Right ventricle myocardium superior (tissue), 1 donor: ENCODE results near the gene CWC22. TPM values are rescaled to one million over a fixed set of nuclear protein-coding genes. Genes with fewer than 3 reads are reported as not detected.
"Not testable (repeated sequence)": the region's sequence is repeated elsewhere in the genome, so short reads cannot be mapped to it uniquely, and the experiment has no call there.

Experiments used
- ATAC-seq: fragments of 200-7000 bp; cut with Tn5 transposase; one replicate; pipeline ENCODE4 v1.9.1; 2020; ENCODE audit warnings: mild to moderate bottlenecking; ENCODE audit not compliant: poor library complexity
- DNase-seq: peaks from one replicate; pipeline ENCODE4 v3.0.0-alpha.2; 2020
- intact Hi-C: fragments of 100-400 bp; cut with DNase I; formaldehyde crosslinking; loops from one replicate; pipeline ENCODE4 v1.11.2; 2022
- total RNA-seq: library from RNA; stranded (reverse); fragmentation: NEBNext Ultra II Directional; extraction: Animal tissue kit (Norgen Biotek cat#: 25700); gene quantifications from one replicate; pipeline ENCODE4 v1.2.1, GENCODE V29; 2021
- donor health status: DM: no; HTN: yes; CAD: no; lungs with severe emphysema.

The CWC22 gene
- total RNA-seq, 1 donor from 2014 or later: 11.6 TPM

DNA sequence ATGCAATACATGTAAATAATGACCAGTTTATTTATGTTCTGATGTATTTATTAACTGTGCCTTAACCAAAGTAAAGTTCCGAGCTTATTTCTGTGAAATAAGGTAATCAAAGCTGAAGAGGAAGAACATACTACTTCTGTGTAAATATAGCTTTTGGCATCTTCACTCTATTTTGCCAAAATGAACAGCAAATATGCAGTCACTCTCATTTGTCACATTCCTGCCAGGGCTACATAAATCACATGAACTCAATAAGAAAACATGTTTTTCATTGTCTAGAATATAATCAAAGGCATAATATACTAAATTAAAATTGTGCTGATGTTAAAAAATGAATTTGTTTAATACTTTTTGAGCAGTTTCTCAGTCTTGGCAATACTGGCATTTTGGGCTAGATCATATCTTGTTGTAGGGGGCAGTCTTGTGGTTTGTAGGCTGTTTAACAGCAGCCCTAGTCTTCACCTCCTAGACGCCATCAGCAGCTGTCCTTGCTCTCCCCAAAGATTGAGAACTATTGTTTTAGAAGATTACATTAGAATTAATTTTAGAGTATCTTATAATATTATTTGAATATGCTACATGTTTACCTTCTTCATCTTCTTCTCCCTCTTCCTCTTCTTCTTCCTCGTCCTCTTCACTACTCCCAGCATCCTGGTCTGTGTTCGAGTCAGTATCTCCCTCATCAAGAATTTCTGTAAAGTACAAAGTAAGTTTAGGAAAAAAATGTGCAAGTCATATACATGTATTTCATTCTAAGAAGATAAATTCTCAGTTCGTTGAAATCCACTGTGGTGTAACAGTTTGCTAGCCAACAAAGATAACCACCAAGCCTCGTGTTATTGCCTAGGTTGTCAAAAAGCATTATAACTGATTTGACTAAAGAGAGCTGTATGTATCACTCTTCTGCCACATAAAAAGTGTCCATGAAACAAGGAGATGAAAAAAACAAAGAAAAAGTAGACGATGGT lies 41.5 kb downstream of the CWC22 start:
- DNase-seq (no peak), ATAC-seq (no peak)
- intact Hi-C loops: no loop called here

DNA sequence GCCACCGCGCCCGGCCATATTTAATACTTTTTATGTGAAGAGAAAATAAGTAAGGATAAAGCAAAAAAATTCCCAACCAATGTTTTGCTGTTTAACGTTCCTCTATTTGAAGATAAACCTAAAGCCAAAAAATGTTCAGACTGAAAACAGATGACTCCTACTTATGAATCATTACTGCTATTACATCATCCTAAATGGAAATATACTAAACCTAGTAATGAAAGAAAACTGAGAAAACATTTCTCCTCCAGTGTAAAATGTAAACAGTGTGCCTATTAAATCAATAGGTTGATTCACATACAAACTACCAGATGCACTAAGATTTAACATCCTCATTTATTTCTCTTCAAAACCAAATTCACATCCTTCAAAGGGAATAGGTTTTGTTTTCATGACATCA lies 43.5 kb downstream of the CWC22 start:
- no peak for ATAC-seq
- DNase-seq: no peak
- intact Hi-C loops: no loop called here

- ATAC-seq: not testable (repeated sequence)
These were observed 48.8 kb downstream of the CWC22 start for GRCh38 chr2:179958251-179958650.

GRCh38 chr2:179954026-179954425 lies 53.1 kb downstream of the CWC22 start:
- intact Hi-C loops: no loop called here
- ATAC-seq (no peak), DNase-seq (no peak)

More at GRCh38 chr2:179958251-179958650, 48.8 kb downstream of the CWC22 start:
- DNase-seq: peak; percentile 26
- intact Hi-C loops: not testable (repeated sequence)

DNA sequence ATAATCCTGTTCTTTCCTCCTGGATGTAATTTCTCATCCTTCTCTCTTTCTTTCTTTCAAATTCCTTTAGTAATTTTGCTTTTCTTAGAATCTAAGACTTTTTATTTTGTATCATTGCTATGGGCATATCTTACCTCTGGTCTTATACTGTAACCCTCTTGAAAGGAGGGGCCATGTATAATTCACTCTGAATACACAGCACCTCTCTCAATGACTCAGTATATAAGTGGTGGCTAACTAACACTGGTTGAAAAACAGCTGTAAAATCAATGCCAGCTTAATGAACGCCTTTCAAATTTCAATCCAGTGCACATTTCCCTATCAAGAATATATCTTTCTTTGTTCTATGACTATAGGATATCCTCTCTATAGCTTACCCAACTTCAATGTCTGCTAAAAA lies 53.7 kb downstream of the CWC22 start:
- ATAC-seq (no peak), DNase-seq (no peak)
- intact Hi-C loops: no loop called here

DNA sequence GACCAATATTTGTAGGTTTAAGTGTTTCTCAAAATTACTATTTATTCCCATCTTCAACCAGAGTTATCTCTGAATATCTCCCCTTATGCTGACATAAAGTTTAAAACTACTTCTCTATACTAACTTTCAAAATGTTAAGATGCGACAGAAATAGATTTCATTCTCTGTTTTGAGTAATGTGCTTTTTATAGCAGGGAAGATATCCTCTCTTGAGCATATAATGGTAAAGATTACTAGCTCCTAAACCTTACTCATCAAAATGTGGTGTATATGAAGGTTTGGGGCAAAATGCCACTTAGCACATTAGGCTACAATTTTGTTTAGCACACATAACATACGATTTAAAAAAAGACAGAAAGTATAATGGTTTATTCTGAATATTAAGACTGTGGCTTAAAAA lies 54.4 kb downstream of the CWC22 start:
- DNase-seq: no peak
- no peak for ATAC-seq
- intact Hi-C loops: no loop called here

- no peak for ATAC-seq
- intact Hi-C loops: no loop called here
- DNase-seq: no peak
These were observed 55.4 kb downstream of the CWC22 start for GRCh38 chr2:179951680-179952079.

- DNase-seq: no peak
- ATAC-seq: no peak
- intact Hi-C loops: no loop called here
These were observed 56.7 kb downstream of the CWC22 start for GRCh38 chr2:179950391-179950790.

DNA sequence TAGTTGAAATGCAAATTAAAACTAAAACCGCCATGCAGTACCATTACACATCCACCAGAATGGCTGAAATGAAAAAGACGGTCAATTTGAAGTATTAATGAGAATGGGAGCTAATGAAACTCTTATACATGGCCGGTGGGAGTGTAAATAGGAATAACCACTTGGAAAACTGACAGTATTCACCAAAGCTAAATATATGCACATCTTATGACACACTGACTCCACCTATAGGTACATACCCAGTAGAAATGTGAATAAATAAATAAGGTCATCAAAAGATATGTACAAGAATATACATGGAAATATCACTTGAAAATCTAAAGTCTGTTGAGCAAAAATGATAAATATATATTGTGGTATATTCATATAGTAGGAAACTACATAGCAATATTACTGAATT lies 57.7 kb downstream of the CWC22 start:
- intact Hi-C loops: no loop called here
- ATAC-seq (no peak), DNase-seq (no peak)

DNA sequence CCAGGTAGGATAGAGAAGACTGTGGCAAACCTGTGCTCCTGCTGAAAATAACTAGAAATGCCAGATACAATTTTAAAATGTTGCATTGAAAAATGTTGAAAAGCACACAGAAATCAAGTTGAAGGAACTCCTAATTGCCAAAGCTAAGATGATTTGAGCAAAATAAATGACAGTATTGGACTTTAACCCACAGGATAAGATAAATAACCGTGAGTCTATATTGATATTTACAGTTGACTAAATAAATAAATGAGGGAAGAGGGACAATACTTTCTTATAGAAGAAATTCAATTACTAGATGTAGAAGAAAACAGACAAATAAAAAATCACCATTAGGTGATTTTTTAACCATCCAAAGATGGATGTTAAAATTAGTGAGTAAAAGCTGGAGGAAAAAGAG lies 59.0 kb downstream of the CWC22 start:
- ATAC-seq: no peak
- intact Hi-C loops: no loop called here
- no peak for DNase-seq

DNA sequence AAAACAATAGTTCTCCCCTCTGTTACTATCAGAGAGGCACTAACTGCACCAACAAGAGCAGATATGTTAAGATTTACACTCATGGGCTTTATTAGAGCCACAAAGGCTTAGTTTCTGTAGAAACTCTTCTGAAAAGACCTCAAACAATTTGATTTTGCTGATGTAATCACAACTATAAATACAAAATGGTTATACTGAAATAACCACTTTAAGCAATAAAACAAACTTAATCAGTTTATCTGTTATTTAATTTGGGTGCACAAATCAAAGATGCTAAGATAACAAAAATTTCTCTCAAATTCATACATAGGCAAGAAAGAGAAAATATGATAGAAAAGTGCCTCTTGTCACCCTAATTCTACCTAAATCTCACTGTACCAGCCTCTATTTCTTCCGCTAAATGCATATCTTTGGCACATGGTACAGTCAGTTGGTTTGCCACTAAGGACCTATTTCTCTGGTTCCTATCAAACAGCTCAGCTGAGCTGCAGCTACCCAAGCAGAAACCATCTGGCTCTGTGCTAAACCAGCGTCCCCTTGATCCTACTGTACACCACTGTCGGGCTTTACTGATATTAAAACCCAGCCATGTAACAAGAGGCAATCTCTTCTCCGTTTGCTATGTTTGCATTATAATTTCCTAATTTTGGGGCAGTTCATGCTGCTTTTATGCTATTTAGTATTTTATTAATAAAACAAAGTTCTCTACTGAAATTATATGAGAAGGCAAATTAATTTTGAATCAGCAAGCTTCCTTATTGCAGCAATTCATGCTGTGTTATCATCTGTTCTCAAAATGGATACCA lies 60.1 kb downstream of the CWC22 start:
- ATAC-seq: no peak
- DNase-seq: no peak
- intact Hi-C loops: no loop called here

- intact Hi-C loops: no loop called here
- DNase-seq: no peak
- ATAC-seq: no peak
These were observed 60.8 kb downstream of the CWC22 start for GRCh38 chr2:179946346-179946745.

- no peak for ATAC-seq
- DNase-seq: no peak
- intact Hi-C loops: no loop called here
These were observed 67.8 kb downstream of the CWC22 start for GRCh38 chr2:179939259-179939658.

DNA sequence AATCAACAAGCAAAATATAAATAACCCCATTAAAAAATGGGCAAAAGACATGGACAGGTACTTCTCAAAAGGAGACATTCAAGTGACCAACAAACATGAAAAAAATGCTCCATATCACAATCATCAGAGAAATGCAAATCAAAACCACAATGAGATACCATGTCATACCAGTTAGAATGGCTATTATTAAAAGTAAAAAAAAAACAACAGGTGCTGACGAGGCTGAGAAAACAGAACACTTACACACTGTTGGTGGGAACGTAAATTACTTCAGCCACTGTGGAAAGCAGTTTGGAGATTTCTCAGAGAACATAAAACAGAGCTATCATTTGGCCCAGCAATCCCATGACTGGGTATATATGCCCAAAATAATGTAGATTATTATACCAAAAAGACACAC lies 69.1 kb downstream of the CWC22 start:
- ATAC-seq (no peak), DNase-seq (no peak)
- intact Hi-C loops: no loop called here

DNA sequence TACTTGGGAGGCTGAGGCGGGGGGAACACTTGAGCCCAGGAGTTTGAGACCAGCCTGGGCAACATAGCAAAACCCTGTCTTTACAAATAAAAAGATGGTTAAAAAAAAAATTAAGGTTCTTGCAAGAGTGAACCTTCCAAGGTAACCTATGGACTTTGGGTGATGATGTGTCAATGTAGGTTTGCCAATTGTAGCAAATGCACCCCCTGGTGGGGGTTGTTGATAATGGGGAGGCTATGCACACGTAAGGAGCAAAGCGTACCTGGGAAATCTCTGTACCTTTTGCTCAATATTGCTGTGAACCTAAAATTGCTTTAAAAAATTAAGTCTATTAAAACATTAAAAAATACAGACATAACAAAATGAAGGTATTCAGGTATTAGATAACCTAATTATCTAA lies 70.4 kb downstream of the CWC22 start:
- intact Hi-C loops: no loop called here
- ATAC-seq (no peak), DNase-seq (no peak)

- DNase-seq (no peak), ATAC-seq (no peak)
These were observed 71.0 kb downstream of the CWC22 start for GRCh38 chr2:179936141-179936540.

DNA sequence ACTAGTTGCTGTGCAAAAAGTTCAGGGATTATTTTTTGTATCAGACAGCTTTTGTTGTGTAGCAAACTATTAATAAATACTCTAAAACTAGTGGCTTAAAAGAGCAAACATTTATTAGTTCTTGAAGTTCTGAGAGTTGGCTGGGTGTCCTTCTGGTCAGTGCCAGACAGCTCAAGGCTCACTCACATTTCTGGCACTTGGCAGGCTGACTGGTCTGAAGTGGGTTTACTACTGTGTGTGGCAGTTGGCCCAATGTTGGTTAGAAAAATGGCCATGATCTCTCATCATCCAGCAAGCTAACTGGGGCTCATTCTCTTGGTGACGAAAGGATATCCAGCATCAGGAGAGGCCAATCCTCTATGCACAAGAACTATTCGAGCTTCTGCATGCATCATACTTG lies 74.3 kb downstream of the CWC22 start:
- DNase-seq (peak; percentile 62), ATAC-seq (peak; percentile 96)
- intact Hi-C loops: no loop called here

More at GRCh38 chr2:179936141-179936540, 71.0 kb downstream of the CWC22 start:
- intact Hi-C loops: no loop called here

- no peak for DNase-seq
- ATAC-seq: no peak
- intact Hi-C loops: no loop called here
These were observed 75.6 kb downstream of the CWC22 start for GRCh38 chr2:179931502-179931901.

DNA sequence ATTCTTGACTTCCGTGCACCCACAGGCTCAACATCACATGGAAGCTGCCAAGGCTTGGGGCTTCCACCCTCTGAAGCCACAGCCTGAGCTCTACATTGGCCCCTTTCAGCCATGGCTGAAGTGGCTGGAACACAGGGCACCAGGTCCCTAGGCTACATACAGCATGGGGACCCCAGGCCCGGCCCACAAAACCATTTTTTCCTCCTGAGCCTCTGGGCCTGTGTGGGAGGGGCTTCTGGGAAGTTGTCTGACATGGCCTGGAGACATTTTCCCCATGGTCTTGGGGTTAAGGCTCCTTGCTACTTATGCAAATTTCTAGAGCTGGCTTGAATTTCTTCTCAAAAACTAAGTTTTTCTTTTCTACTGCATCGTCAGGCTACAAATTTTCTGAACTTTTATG lies 77.1 kb downstream of the CWC22 start:
- intact Hi-C loops, ATAC-seq, DNase-seq: not testable (repeated sequence)

- DNase-seq (no peak), ATAC-seq (no peak)
- intact Hi-C loops: no loop called here
These were observed 80.1 kb downstream of the CWC22 start for GRCh38 chr2:179927041-179927440.
